ENCODE measurements around the gene IFNA7.
A peak's percentile ranks its signal among the peaks of the same experiment; 100 is the strongest.
"Not testable (repeated sequence)": the region's sequence is repeated elsewhere in the genome, so short reads cannot be mapped to it uniquely, and the experiment has no call there.

IFNA7 gene

GRCh38 chr9:21194867-21195776 lies 6.9 kb downstream of the IFNA7 start:
- not testable (repeated sequence) for H3K4me3 ChIP-seq (ENCODE audit: low read depth, low read length); DNase-seq (ENCODE audit: low read depth)
- TF ChIP-seq, protein P1, sequence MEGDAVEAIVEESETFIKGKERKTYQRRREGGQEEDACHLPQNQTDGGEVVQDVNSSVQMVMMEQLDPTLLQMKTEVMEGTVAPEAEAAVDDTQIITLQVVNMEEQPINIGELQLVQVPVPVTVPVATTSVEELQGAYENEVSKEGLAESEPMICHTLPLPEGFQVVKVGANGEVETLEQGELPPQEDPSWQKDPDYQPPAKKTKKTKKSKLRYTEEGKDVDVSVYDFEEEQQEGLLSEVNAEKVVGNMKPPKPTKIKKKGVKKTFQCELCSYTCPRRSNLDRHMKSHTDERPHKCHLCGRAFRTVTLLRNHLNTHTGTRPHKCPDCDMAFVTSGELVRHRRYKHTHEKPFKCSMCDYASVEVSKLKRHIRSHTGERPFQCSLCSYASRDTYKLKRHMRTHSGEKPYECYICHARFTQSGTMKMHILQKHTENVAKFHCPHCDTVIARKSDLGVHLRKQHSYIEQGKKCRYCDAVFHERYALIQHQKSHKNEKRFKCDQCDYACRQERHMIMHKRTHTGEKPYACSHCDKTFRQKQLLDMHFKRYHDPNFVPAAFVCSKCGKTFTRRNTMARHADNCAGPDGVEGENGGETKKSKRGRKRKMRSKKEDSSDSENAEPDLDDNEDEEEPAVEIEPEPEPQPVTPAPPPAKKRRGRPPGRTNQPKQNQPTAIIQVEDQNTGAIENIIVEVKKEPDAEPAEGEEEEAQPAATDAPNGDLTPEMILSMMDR (IDR thresholded peaks at IDR 0.05; ENCODE audit: low read depth, low read length, missing control alignments): peak; percentile 55

DNA sequence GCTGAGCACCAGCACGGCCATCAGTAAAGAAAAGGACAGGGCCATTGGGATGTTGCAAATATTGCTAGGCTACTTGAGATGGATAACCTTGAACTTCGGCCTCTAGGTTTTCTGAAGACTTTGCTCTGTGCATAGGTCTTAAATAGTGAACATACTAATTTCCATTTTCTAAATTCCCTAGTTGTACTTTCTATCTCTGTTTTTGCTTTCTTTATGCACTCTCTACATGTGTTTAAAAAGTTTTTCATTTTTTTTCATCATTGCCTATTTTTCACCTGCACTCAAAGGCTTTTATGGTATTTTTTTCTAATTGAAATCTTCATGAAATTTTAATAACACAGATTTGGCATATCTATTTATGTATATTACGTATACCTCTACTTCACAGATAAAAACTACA lies 14.5 kb downstream of the IFNA7 start, which contains the start of gene IFNA4:
IFNA4 (minus strand) TSS at position 101 of the 400 bp plus-strand sequence; CDS start at position 45, 56 bp downstream.
- H3K4me3 ChIP-seq (ENCODE audit: low read depth, low read length); DNase-seq (ENCODE audit: low read depth): not testable (repeated sequence)

- H3K4me3 ChIP-seq (ENCODE audit: low read depth, low read length): not testable (repeated sequence)
- TF ChIP-seq, protein P1 (IDR thresholded peaks at IDR 0.05; ENCODE audit: low read depth, low read length, missing control alignments): peak; percentile 61
- DNase-seq (ENCODE audit: low read depth): peak; percentile 5
Observed at GRCh38 chr9:21182810-21183736, 18.9 kb downstream of the IFNA7 start.

DNA sequence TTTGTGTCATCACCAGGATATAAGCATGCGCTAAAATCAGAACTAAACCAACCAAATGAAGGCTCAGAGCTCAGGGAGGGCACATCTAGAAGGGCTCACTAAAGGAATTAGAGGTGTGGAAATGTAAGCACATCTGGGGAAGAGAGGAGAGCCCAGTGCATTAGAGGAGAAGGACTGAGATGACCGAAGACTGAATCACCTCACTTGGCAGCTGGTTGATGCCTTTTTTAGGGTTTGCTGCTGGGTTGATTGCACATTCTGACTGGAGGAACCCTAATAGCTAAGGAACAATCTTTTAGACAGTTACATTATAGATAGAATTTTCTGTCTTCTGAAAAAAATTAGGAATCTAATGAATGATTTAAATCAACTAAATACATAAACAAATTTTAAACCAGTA lies 27.3 kb downstream of the IFNA7 start:
- TF ChIP-seq, protein P1 (IDR thresholded peaks at IDR 0.05; ENCODE audit: low read depth, low read length, missing control alignments): no peak
- no peak for DNase-seq (ENCODE audit: low read depth)
- H3K4me3 ChIP-seq (ENCODE audit: low read depth, low read length): no peak overlapping the region

GRCh38 chr9:21172156-21172555 lies 29.8 kb downstream of the IFNA7 start:
- no peak for DNase-seq (ENCODE audit: low read depth)
- TF ChIP-seq, protein P1 (IDR thresholded peaks at IDR 0.05; ENCODE audit: low read depth, low read length, missing control alignments): no peak
- H3K4me3 ChIP-seq (ENCODE audit: low read depth, low read length): no peak overlapping the region

DNA sequence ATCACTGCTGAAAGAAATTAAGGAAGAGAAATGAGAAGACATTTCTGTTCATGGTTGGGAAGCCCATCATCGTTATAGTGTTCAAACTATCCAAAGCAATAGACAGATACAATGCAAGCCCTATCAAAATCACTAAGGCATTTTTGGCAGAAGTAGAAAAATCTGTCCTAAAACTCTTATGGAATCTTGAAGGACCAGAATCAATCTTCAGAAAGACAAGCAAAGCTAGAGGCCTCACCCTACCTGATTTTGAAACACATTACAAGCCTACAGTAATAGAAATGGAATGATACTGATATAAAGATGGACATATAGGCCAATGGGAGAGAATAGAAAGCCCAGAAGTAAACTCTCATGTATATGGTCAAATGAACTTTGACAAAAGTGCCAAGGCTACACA lies 30.7 kb downstream of the IFNA7 start:
- DNase-seq (ENCODE audit: low read depth): no peak
- H3K4me3 ChIP-seq (ENCODE audit: low read depth, low read length): no peak overlapping the region
- TF ChIP-seq, protein P1 (IDR thresholded peaks at IDR 0.05; ENCODE audit: low read depth, low read length, missing control alignments): no peak

- not testable (repeated sequence) for H3K4me3 ChIP-seq (ENCODE audit: low read depth, low read length)
Observed at GRCh38 chr9:21166560-21166959, 35.4 kb downstream of the IFNA7 start, which contains the start of gene IFNA21. Gene IFNA21, minus strand, starts transcription at chr9:21166660. Its CDS starts 48 bp downstream, at chr9:21166612.

More at GRCh38 chr9:21166560-21166959, 35.4 kb downstream of the IFNA7 start, which contains the start of gene IFNA21:
- not testable (repeated sequence) for DNase-seq (ENCODE audit: low read depth)
